Smooth muscle cell (in vitro differentiated cells): ENCODE measurements around the gene SLC38A8. TPM values are rescaled to one million over a fixed set of nuclear protein-coding genes. Genes with fewer than 3 reads are reported as not detected.

ENCODE experiments used
- DNase-seq: peaks from one replicate; lab custom pipeline; 2025; ENCODE audit not compliant: unreplicated experiment; lab: John Stamatoyannopoulos, UW
- H2AFZ ChIP-seq: fragments of 200-600 bp; sonication (generic); 2 replicates; pipeline ENCODE4 v1.6.0; 2016; ENCODE audit warnings: antibody characterized with exemption, low read depth, mild to moderate bottlenecking
- H3F3A ChIP-seq: fragments of 200-600 bp; sonication (generic); 2 replicates; pipeline ENCODE4 v1.6.0; 2017; ENCODE audit warnings: antibody characterized with exemption, low read depth
- H3K27ac ChIP-seq: fragments of 200-600 bp; sonication (generic); 2 replicates; pipeline ENCODE4 v1.5.1; 2016; ENCODE audit warnings: low read depth, mild to moderate bottlenecking
- H3K27me3 ChIP-seq: fragments of 200-600 bp; sonication (generic); 2 replicates; pipeline ENCODE4 v1.6.1; 2016; ENCODE audit warnings: low read depth, mild to moderate bottlenecking
- H3K36me3 ChIP-seq: fragments of 200-600 bp; sonication (generic); 2 replicates; pipeline ENCODE4 v1.5.1; 2016; ENCODE audit warnings: low read depth
- H3K4me1 ChIP-seq: fragments of 200-600 bp; sonication (generic); 2 replicates; pipeline ENCODE4 v1.5.1; 2016; ENCODE audit warnings: low read depth
- H3K4me2 ChIP-seq: fragments of 200-600 bp; sonication (generic); 2 replicates; pipeline ENCODE4 v1.6.0; 2016; ENCODE audit warnings: mild to moderate bottlenecking
- H3K4me3 ChIP-seq: fragments of 200-600 bp; sonication (generic); 2 replicates; pipeline ENCODE4 v1.5.1; 2016; ENCODE audit warnings: mild to moderate bottlenecking
- H3K79me2 ChIP-seq: fragments of 200-600 bp; sonication (generic); 2 replicates; pipeline ENCODE4 v1.6.0; 2016; ENCODE audit warnings: low read depth, mild to moderate bottlenecking
- H3K9ac ChIP-seq: fragments of 200-600 bp; sonication (generic); 2 replicates; pipeline ENCODE4 v1.6.0; 2016; ENCODE audit warnings: low read depth
- H3K9me3 ChIP-seq: fragments of 200-600 bp; sonication (generic); replicated peaks from 2 replicates; pipeline ENCODE4 v1.5.1; 2016; ENCODE audit warnings: low read depth
- H4K20me1 ChIP-seq: fragments of 200-600 bp; sonication (generic); 2 replicates; pipeline ENCODE4 v1.6.0; 2016; ENCODE audit warnings: low read depth
- CTCF ChIP-seq: fragments of 200-600 bp; sonication (generic); IDR thresholded peaks from 2 replicates; pipeline ENCODE4 v1.5.1; 2017; ENCODE audit warnings: borderline replicate concordance, mild to moderate bottlenecking, antibody characterized with exemption; ENCODE audit not compliant: insufficient read depth, poor library complexity, severe bottlenecking
- WGBS: methylation state at CpG from one replicate; pipeline ENCODE4 v1.1.7; 2016; ENCODE audit warnings: low lambda C conversion rate; 5-methylcytosine and 5-hydroxymethylcytosine counted together
- polyA plus RNA-seq: library from polyadenylated mRNA; unstranded; fragments of >200 nt; fragmentation: Nextera tagmentation; extraction: Ambion mirVana; gene quantifications from 2 replicates; pipeline ENCODE4 v1.2.1, GENCODE V29; 2016
- total RNA-seq: library from RNA; depleted of rRNA; stranded (reverse); fragments of >200 nt; gene quantifications from 2 replicates; pipeline ENCODE4 v1.2.3, GENCODE V29; 2014

Gene SLC38A8
- total and polyA plus RNA-seq, 2 experiments from 2014 or later: not detected

GRCh38 chr16:83972256-83973008 lies 70.2 kb downstream of the SLC38A8 start:
- TF ChIP-seq CTCF: no peak
- H3K36me3 ChIP-seq: no peaks in the 10 kb centered on the region
- WGBS: 86% methylated on average over 19 of the region's 19 CpGs
- peaks cover 12% of the 10 kb centered on the region for H3K27me3 ChIP-seq
- H3K9me3 ChIP-seq: no peaks in the 10 kb centered on the region
- H3K79me2 ChIP-seq: no peaks in the 10 kb centered on the region
- H3K4me1 ChIP-seq: no peaks in the 10 kb centered on the region
- no peak overlapping the region for H3K27ac ChIP-seq
- no peak overlapping the region for H3K9ac ChIP-seq
- no peak overlapping the region for H3K4me2 ChIP-seq
- no peak overlapping the region for H2AFZ ChIP-seq
- no peaks in the 10 kb centered on the region for H4K20me1 ChIP-seq
- H3F3A ChIP-seq: no peaks in the 10 kb centered on the region
- no peak overlapping the region for H3K4me3 ChIP-seq
- DNase-seq: no peak

- H3K27me3 ChIP-seq: peaks cover 12% of the 10 kb centered on the region
- WGBS: 92% methylated on average over 25 of the region's 27 CpGs
- DNase-seq: no peak
- no peak overlapping the region for H3K4me3 ChIP-seq
- H3K27ac ChIP-seq: no peak overlapping the region
- no peaks in the 10 kb centered on the region for H4K20me1 ChIP-seq
- no peak overlapping the region for H2AFZ ChIP-seq
- no peak overlapping the region for H3K9ac ChIP-seq
- H3K36me3 ChIP-seq: no peaks in the 10 kb centered on the region
- H3K79me2 ChIP-seq: no peaks in the 10 kb centered on the region
- H3K4me2 ChIP-seq: no peak overlapping the region
- H3K4me1 ChIP-seq: no peaks in the 10 kb centered on the region
- H3K9me3 ChIP-seq: no peaks in the 10 kb centered on the region
- no peak for TF ChIP-seq CTCF
- H3F3A ChIP-seq: no peaks in the 10 kb centered on the region
These were observed 71.1 kb downstream of the SLC38A8 start for GRCh38 chr16:83971165-83972130.

GRCh38 chr16:83970430-83970815 lies 72.2 kb downstream of the SLC38A8 start:
- H3K36me3 ChIP-seq: no peaks in the 10 kb centered on the region
- H3K4me3 ChIP-seq: no peak overlapping the region
- no peak overlapping the region for H3K9ac ChIP-seq
- TF ChIP-seq CTCF: no peak
- WGBS: 96% methylated on average over 6 of the region's 6 CpGs
- no peaks in the 10 kb centered on the region for H4K20me1 ChIP-seq
- no peak overlapping the region for H2AFZ ChIP-seq
- H3K27me3 ChIP-seq: peaks cover 12% of the 10 kb centered on the region
- H3K9me3 ChIP-seq: no peaks in the 10 kb centered on the region
- H3K79me2 ChIP-seq: no peaks in the 10 kb centered on the region
- DNase-seq: no peak
- no peaks in the 10 kb centered on the region for H3K4me1 ChIP-seq
- H3F3A ChIP-seq: no peaks in the 10 kb centered on the region
- H3K4me2 ChIP-seq: no peak overlapping the region
- no peak overlapping the region for H3K27ac ChIP-seq
